Stimulated activated CD4-positive, alpha-beta T cell treated with anti-CD3 and anti-CD28 coated beads, Interleukin-2, amount 100 ng/mL, for 48 hours (primary cell): Measurements from ENCODE around the gene TNFAIP2.

Experiments used
- DNase-seq, 2 donors: peaks; one replicate each; pipeline ENCODE4 v3.0.0-alpha.2; 2020

TNFAIP2 gene

DNA sequence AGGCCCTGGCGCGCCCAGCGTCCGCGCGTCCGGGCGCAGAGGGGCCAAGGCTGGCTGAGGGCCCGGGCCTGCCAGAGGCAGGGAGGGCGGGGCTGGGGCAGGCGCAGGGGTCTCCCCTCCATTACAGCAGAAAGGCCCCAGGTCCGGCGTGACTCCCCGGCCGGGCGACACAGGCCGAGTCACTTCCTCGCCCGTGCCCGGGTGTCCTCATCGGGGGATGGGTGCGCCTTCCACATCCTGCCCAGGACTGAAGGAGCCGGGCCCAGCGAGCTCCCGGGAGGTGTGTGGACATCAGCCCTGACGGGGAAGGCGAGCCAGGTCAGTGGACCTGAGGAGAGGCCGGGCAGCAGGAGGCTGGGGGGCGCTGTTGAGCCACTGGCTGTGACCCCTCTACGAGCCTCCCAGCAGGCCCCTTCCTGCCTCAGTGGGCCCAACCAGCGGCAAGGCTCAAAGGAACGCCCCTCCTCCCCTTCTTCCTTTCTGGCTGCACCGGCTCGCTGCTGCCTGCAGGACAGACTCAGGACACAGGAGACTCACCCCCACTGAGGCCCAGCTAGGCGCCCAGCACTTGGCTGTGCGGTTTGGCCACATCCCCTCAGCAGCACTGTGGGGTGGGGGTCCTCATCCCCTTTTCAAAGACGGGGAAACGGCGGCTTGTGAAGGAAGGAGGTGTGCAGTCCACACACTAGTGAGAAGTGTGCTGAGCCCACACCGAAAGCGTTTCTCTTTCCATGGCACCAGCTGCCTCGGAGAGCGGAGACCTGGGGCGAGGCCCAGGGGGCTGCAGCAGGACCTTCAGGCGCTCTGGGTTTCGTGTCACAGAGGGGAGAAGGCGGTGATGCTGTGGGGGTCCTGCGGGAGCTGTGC lies 606 bp downstream of the TNFAIP2 start:
- no peak for DNase-seq

DNA sequence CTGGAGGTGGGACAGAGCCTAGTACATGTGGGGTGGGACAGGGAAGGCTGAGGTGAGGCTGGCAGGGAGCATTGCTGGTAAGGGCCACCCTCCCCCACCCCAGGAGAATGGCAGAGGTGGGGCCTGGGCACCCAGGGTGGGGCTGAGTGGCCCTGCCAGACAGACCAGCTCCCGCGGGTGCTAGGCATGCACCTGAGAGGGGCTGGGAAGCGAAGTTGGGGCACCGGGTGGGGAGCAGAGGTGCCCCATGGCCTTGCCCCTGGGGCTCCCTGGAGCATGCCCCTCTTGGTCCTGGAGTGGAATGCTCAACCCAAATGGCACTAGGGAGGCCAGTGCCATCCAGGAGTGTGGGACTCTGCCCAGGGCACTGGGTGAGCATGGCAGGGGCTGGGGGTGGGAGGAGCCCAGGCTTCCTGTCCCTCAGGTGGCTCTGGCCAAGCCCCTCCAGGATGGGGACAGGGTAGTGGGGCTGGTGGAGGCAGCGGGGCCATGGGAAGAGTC lies 1.3 kb downstream of the TNFAIP2 start:
- DNase-seq = no peak

DNA sequence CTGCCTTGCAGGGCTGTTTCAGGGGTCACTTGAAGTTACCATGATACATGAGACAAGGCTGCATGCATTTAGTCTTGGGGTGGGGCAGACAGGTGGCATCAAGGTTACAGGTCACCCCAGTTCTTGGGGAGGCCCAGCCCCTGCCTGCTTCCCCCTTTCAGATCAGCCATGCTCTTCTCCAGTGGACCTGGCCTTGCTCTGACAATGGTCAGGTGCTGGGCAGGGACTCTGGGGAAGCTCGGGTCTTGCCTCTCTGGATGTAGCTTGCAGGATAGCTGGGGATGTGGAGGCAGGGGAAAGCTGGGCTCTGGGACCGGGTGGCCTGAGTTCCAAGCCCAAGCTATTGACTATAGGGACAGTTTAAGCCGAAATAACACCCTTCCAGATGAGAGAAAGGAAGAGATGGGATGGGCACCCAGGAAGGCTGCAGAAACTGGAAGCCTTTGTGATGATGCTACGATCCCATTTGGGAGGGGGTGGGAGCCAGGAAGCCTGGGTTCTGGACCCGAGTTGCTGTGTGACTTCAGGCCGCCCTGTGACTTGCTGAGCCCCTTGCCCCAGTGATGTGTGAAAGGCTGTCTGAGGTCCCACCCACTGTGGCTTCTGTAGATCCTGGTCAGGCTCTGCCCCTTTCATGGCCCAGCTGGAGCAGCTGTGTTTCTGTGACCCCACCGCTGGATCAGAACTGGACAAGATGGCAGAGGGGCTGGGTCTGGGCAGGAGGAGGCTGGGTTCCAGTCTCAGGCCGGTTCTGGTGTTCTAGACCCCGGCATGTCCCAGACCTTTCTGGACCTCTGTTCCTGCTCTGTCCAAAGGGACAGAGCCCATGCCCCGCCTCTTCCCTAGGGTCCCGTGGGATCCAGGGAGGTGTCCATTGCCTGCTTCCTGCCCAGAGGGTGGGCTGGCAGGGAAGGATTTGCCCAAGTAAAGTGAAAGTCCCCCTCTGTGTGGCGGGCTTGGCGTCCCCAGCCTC lies 2.1 kb downstream of the TNFAIP2 start:
- DNase-seq = no peak

DNA sequence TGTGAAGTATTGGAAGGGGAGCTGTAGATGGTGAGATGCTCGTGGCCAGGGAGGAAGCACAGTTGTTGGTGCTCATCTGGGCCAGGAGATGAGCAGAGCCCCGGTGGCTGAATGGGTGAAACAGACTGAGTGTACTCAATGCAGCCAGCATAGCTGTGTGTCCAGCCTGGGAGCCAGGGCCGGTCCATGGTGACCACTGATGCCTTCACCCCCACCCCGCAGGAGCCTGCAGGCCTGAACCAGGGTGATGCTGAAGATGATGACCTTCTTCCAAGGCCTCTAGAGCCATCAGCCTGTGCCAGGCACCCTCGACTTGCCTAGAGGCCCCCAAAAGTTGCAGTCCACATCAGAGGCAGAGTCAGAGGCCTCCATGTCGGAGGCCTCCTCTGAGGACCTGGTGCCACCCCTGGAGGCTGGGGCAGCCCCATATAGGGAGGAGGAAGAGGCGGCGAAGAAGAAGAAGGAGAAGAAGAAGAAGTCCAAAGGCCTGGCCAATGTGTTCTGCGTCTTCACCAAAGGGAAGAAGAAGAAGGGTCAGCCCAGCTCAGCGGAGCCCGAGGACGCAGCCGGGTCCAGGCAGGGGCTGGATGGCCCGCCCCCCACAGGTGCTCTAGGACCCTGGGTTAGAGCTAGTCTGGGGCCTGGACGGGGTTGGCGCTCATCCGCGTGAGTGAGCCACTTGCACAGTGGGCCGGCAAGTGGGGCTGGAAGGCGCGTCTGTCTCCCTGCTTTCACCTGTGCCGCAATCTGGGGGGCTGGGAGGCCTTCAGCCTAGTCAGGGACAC lies 3.0 kb downstream of the TNFAIP2 start:
- DNase-seq = no peak

DNA sequence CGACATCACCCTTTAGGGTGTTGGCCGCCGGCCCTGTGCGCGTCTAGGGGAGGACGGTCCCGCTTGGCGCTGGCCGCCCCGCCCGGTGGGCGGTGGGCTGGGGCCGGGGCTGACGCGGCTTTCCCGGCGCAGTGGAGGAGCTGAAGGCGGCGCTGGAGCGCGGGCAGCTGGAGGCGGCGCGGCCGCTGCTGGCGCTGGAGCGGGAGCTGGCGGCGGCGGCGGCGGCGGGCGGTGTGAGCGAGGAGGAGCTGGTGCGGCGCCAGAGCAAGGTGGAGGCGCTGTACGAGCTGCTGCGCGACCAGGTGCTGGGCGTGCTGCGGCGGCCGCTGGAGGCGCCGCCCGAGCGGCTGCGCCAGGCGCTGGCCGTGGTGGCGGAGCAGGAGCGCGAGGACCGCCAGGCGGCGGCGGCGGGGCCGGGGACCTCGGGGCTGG lies 3.6 kb downstream of the TNFAIP2 start:
- DNase-seq = no peak

DNA sequence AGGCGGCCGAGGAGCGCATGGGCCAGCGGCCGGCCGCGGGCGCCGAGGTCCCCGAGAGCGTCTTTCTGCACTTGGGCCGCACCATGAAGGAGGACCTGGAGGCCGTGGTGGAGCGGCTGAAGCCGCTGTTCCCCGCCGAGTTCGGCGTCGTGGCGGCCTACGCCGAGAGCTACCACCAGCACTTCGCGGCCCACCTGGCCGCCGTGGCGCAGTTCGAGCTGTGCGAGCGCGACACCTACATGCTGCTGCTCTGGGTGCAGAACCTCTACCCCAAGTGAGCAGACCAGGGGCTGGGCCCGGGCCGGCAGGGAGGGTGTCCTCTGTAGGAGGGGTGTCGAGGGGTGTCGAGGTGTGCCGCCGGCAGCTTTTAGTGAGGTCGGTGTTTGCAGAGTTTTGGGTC lies 4.1 kb downstream of the TNFAIP2 start:
- no peak for DNase-seq

DNA sequence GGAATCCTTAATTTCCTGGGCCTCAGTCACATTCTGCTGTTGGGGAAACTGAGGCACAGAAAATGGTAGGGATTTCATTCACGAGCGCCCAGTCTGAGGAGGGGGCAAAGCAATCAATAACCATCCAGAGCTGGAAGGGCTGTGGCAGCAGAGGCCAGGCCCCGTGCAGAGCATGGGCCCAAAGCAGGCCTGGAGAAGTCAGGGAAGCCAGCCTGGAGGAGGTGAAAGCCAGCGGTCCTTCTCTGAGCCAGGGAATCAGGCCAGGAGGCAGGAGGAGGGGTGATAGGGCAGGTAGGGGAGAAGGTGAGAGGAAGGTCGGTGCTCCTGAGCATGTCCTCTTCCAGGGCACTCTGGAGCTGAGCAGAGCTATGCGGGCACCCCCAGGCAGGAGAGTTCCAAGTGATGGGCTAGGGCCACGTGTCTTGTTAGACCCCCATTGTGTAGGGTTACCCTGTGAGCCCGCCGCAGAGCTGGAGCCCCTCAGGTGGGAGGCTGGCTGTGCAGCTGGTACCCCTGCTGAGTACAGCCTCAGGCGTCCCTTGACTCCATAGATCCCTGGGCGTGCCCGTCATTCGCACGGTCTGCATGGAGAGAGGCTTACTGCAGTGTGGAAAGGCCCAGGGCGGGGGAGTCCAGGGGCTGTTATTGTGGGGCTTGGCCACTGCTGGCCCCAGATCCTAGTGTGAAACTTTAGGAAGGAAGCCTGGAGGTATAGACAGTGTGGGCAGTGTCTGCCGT lies 4.8 kb downstream of the TNFAIP2 start:
- no peak for DNase-seq

DNA sequence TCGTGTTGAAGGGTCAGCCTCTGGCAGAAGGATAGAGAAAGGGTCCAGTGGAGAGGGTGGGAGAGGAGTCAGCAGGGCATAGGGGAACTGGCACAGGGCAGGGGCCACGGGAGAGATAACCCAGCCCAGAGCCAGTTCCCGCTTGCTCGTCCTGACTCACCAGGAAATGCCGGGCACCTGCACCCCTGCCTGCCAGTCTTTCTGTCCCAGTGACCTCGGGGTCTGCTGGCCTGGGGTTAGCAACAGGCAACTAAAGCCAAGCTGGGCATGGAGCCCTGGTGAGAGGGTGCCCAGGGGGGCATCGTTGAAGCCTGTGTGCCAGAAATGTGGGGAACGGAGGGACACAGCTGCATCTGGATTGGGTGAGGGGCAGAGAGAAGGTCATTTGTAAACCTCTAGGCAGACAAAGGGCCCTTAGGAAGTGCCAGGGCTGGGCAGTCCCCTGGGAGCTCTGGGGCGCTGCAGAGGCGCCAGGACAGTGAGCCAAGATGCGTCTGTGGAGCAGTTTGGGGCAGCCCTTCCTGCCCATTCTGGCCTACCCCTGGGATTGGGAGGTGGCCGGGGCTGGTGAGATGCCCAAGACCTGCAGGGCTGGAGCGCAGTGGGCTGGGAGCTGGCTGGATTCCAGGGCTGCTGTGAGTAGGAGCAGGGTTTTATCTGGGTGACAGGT lies 5.5 kb downstream of the TNFAIP2 start:
- DNase-seq = no peak

DNA sequence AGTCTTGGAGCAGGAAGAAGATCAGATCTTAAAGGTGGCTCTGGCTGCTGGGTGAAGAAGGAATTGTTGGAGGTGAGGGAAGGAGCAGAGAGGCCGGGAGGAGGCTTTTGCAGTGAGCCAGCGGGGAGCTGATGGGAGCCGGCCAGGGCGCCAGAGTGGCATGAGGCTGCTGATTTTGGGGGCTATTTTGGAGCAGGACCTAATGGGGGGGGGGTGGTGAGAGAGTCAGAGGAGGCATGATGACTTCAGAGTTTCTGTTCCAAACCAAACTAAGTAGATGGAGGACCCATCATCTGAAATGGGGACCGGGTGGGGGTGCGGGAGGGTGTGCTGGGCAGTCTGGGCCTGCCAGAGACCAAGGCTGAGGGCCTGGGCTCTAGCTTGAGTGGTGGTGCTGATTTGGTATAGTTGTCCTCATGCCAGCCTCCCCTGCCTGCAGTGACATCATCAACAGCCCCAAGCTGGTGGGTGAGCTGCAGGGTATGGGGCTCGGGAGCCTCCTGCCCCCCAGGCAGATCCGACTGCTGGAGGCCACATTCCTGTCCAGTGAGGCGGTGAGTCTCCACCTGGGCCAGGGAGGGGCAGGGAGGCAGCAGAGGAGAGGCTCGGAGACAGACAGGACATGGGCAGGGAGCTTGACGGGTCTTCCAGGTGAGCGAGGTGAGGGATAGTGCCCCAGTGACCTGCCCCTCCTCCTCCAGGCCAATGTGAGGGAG lies 6.2 kb downstream of the TNFAIP2 start:
- no peak for DNase-seq

DNA sequence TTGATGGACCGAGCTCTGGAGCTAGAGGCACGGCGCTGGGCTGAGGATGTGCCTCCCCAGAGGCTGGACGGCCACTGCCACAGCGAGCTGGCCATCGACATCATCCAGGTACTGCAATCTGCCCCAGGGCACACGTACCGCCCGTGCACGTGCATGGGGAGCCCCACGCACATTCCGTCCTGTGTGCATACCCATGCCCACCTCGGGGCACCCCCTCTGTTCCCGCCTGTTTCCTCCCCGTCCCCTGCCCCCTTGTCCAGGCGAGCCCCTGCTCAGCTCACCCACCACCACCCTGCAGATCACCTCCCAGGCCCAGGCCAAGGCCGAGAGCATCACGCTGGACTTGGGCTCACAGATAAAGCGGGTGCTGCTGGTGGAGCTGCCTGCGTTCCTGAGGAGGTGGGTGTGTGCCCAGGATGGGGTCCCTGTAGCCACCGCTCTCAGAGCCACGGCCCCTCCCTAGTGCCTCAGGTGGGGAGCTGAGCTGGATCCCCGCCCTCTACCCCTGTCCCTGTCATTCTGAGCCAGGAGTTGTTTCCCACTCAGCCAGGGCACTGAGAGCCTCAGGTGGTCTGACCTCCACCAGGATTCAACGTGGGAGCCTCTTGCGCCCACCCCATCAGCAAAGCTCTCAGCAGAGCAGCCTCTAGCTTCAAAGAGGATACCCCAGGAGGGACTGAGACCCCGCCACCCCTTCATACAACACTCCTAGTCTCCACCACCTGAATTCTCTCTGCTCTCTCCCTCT lies 6.9 kb downstream of the TNFAIP2 start:
- no peak for DNase-seq

DNA sequence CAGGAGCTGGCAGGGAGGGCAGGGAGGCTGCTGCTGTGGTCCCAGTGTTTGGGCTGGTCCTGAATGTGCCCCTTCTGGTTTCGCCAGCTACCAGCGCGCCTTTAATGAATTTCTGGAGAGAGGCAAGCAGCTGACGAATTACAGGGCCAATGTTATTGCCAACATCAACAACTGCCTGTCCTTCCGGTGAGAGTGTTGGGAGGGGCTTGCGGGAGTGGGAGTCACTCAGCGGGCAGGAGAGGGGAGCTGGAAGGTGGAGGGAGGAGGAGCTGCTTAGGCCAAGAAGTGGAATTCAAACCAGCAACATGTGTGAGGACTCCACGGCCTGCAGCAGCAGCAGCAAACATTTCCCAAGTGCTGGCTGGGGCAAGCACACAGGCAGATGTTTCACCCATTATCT lies 7.7 kb downstream of the TNFAIP2 start:
- DNase-seq = no peak

DNA sequence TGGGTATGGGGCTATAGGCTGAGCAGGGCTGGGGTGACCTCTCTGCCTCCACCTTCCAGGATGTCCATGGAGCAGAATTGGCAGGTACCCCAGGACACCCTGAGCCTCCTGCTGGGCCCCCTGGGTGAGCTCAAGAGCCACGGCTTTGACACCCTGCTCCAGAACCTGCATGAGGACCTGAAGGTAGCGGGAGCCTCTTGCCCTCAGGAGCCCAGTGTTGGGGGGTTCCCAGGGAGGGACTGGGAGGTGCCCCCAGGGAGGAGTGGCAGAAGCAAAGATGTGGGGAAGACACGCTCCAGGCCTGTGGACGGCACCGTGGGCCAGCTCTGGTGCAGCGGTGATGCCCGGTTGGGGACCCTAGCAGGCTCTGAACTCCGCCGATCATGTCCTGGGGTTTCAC lies 8.3 kb downstream of the TNFAIP2 start:
- no peak for DNase-seq

DNA sequence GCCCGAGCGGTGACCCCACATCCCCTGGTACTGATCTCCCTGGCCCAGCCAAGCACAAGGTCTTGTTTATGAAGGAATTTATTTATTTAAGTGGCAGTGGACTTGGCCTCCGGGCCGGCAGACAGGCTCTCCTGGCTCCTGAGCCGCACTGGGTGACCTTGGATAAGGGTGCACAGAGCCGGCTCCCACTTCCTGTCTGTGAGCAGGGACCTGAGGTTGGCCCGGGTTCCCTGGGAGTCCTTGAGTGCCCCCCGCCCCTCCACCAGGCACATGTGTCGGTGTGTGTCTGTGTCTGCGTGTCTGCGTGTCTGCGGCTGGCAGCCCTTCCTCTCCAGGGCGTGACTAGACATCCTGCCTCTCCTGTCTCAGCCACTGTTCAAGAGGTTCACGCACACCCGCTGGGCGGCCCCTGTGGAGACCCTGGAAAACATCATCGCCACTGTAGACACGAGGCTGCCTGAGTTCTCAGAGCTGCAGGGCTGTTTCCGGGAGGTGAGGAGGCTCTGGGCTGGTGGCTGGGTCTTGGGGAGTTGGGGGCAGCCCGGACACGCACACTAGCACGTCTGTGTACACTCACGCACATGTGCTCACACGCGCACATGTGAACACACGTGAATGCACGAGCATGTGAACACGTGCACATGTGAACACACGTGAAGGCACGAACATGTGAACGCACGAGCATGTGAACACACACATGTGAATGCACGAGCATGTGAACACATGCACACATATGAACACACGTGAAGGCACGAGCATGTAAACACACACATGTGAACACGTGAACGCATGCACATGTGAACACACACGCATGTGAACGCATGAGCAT lies 9.3 kb downstream of the TNFAIP2 start:
- no peak for DNase-seq

DNA sequence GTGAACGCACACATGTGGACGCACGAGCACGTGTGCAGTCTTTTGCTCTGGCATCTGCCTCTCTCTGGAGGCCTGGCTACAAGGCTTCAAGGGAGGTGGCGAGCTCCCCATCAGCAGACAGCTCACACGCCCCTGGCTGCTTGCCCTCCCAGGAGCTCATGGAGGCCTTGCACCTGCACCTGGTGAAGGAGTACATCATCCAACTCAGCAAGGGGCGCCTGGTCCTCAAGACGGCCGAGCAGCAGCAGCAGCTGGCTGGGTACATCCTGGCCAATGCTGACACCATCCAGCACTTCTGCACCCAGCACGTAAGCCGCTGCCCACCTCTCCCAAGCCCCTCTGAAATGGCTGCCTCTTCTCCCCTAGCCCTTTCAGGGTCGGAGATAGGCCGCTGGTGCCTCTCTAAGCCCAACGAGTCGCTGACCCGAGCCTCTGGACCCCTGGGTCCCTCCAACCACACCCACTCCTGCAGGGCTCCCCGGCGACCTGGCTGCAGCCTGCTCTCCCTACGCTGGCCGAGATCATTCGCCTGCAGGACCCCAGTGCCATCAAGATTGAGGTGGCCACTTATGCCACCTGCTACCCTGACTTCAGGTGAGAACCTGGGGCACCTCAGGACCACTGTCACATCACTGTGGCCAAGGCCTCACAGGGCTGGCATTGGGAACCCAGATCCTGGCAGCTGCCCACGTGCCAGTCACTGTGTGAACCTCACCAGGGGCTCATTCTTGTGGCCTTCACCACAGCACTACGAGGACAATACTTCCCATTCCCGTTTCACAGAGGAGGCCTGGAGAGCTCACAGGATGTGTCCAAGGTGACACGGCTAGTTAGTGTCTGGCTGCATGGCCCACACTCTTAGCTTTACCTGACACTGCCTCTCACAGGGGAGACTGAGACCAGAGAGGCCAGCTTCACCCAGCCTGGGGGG lies 10.2 kb downstream of the TNFAIP2 start:
- no peak for DNase-seq

DNA sequence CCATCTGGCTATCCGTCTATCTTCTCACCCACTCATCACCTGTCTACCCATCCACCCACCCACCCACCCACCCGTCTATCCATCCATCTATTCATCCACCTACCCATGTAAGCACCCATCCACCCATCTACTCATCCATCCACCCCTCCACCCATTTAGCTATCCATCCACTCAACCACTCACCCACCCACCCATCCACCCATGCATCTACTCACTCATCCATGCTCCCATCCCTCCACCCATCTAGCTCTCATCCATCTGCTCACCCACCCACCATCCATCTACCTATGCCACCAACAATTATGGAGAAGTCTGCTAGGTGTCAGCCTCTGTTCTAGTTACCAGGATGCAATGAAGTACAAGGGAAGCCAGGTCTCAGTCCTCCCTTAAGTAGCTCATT lies 11.1 kb downstream of the TNFAIP2 start:
- no peak for DNase-seq

DNA sequence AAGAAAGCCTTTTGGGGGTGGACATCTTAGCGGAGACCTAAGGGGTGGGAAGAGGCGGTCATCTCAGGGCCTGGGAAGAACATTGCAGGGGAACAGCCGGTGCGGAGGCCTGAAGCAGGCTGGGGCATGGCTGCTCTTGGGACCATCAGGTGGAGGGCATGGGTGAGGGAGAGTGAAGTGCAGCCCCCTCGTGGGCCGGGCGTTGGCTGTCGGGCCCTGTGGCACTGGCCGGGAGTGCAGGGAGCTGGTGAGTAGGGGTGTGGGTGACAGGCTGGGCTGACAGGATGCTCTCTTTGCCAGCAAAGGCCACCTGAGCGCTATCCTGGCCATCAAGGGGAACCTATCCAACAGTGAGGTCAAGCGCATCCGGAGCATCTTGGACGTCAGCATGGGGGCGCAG lies 11.7 kb downstream of the TNFAIP2 start:
- no peak for DNase-seq

DNA sequence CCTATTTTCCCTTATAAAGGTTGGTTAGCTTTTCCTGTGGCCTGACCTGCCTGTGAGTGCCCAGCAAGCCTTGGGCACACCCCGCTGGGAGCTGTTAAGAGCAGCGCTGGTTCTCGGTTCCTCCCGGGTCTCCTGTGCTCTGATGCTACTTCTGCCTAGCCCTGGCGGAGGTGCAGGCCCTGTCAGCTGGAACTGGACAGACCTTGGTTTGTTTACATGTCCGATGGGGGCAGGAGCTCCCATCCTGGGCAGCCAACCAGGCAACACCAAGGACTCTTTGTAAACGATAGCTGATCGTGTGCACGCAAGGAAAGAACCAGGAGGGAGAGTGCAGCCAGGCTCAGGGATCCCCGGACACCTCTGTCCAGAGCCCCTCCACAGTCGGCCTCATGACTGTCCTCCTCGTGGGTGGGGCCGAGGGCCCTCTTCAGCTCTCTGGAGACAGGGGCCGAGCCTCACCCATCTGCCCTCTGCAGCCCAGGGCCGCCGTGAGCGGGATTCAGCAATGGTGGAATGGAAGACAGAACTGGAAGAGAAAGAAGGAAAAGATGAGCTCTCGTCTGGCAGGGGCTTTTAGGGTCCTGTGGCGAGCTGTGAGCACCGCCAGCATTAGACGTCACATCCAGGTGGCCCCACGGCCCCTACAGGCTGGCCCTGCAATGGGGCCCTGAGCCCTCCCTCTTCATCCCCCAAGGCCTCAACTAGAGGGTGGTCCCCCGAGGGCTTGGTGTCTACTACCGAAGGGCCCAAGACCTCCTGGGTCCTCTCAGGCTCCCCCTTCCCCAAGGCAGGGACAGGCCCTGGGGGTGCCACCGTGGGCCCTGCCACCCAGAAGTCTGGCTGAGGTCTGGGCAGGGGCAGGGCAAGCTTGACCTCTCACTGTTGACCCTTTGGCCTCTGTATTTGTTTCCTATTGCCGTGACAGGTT lies 12.3 kb downstream of the TNFAIP2 start:
- no peak for DNase-seq
